SK-N-SH treated with all-trans-retinoic acid at 6 μM for 48 hours (cell line): ENCODE measurements around the gene CD19.

Experiments
- ATAC-seq: fragments of 200-7000 bp; cut with Tn5 transposase; 3 replicates; pipeline ENCODE4 v1.9.1; 2020; ENCODE audit warnings: mild to moderate bottlenecking, moderate library complexity
- ARNTL ChIP-seq: fragments of 450-650 bp; formaldehyde crosslinking; IDR thresholded peaks from 2 replicates; pipeline ENCODE4 v1.5.0; 2020; ENCODE audit warnings: low read depth, mild to moderate bottlenecking, moderate library complexity, borderline replicate concordance
- CREB5 ChIP-seq: fragments of 250-450 bp; sonication (Bioruptor Pico); IDR thresholded peaks from 2 replicates; pipeline ENCODE4 v1.5.1; 2020; ENCODE audit warnings: low read depth, mild to moderate bottlenecking, moderate library complexity
- CSDC2 ChIP-seq: fragments of 250-450 bp; sonication (Bioruptor Pico); IDR thresholded peaks from 2 replicates; pipeline ENCODE4 v1.5.0; 2020; ENCODE audit warnings: mild to moderate bottlenecking, moderate library complexity
- ISL1 ChIP-seq: fragments of 250-450 bp; sonication (Bioruptor Pico); IDR thresholded peaks from 2 replicates; pipeline ENCODE4 v2.1.2; 2022; ENCODE audit warnings: mild to moderate bottlenecking, moderate library complexity
- OSR1 ChIP-seq: fragments of 250-450 bp; sonication (Bioruptor Pico); IDR thresholded peaks from 2 replicates; pipeline ENCODE4 v1.8.0; 2022; ENCODE audit warnings: moderate library complexity, mild to moderate bottlenecking, inconsistent platforms
- PPARA ChIP-seq: fragments of 250-450 bp; sonication (Bioruptor Pico); IDR thresholded peaks from 2 replicates; pipeline ENCODE4 v1.5.0; 2020; ENCODE audit warnings: mild to moderate bottlenecking, borderline replicate concordance
- TCF4 ChIP-seq: fragments of 250-450 bp; sonication (Bioruptor Pico); IDR thresholded peaks from 2 replicates; pipeline ENCODE4 v1.8.0; 2021; ENCODE audit warnings: mild to moderate bottlenecking, moderate library complexity, borderline replicate concordance
- TOX ChIP-seq: fragments of 250-450 bp; sonication (Bioruptor Pico); IDR thresholded peaks from 2 replicates; pipeline ENCODE4 v1.8.0; 2021; ENCODE audit warnings: mild to moderate bottlenecking, moderate library complexity, borderline replicate concordance
- ZC3H10 ChIP-seq: fragments of 250-450 bp; sonication (Bioruptor Pico); IDR thresholded peaks from 2 replicates; pipeline ENCODE4 v1.5.1; 2021; ENCODE audit warnings: mild to moderate bottlenecking, moderate library complexity
- ZFP3 ChIP-seq: fragments of 250-450 bp; sonication (Bioruptor Pico); IDR thresholded peaks from 2 replicates; pipeline ENCODE4 v1.5.0; 2020; ENCODE audit warnings: mild to moderate bottlenecking, moderate library complexity
- ZFP30 ChIP-seq: fragments of 450-650 bp; formaldehyde crosslinking; IDR thresholded peaks from 2 replicates; pipeline ENCODE4 v1.5.0; 2022; ENCODE audit warnings: mild to moderate bottlenecking, moderate library complexity
- ZNF565 ChIP-seq: fragments of 450-650 bp; formaldehyde crosslinking; conservative IDR thresholded peaks from 2 replicates; pipeline ENCODE4 v1.5.0; 2020; ENCODE audit warnings: low read depth, mild to moderate bottlenecking, moderate library complexity
- ZNF70 ChIP-seq: fragments of 450-650 bp; formaldehyde crosslinking; IDR thresholded peaks from 2 replicates; pipeline ENCODE4 v1.5.0; 2020; ENCODE audit warnings: mild to moderate bottlenecking, moderate library complexity
- ZNF8 ChIP-seq: fragments of 450-650 bp; formaldehyde crosslinking; IDR thresholded peaks from 2 replicates; pipeline ENCODE4 v1.5.0; 2020; ENCODE audit warnings: mild to moderate bottlenecking, moderate library complexity
- TF ChIP-seq, protein P1 (sequence below): fragments of 250-450 bp; sonication (Bioruptor Pico); IDR thresholded peaks from 2 replicates; pipeline ENCODE4 v1.5.1; 2021; ENCODE audit warnings: mild to moderate bottlenecking, moderate library complexity
- TF ChIP-seq, protein P2 (sequence below): fragments of 250-450 bp; sonication (Bioruptor Pico); IDR thresholded peaks from 2 replicates; pipeline ENCODE4 v1.5.0; 2020; ENCODE audit warnings: mild to moderate bottlenecking, moderate library complexity
- TF ChIP-seq, protein P3 (sequence below): fragments of 250-450 bp; sonication (Bioruptor Pico); IDR thresholded peaks from 2 replicates; pipeline ENCODE4 v1.8.0; 2021; ENCODE audit warnings: low read depth, mild to moderate bottlenecking, moderate library complexity, borderline replicate concordance

The CD19 gene

DNA sequence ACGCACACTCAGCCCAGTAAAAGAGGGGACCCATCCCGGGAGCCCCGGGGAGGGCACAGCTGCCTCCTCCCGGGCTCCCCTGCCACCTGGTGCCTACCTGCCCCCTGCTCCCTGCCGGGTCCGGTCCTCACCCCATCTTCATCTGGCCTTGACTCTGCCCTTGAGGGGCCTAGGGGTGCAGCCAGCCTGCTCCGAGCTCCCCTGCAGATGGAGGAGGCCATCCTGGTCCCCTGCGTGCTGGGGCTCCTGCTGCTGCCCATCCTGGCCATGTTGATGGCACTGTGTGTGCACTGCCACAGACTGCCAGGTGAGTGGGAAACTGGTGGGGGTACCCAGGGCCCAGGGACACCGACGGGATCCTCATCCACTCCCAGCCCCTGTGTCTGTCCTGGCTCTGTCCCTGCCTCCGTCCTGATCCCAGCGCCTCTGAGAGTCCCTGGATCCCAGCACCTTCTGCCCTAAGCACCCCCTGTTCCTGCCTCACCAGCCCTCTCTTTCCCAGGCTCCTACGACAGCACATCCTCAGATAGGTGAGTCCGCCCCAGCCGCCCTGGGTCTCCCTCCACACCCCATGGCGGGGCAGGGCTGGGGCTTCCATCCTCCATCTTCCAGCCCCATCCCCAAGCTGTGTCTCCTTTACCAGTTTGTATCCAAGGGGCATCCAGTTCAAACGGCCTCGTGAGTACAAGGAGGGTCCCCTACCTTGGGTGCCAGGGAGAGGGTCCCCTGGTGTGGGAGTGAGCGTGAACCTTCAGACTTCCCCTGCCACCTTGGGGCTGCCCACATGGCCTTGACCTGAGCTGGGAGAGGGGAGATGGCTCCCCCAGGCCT, 53.7 kb downstream of the CD19 start:
- TF ChIP-seq ZC3H10 (CRISPR knock-in tag), result no peak
- TF ChIP-seq CREB5 (CRISPR knock-in tag), result no peak
- TF ChIP-seq TOX (CRISPR knock-in tag), result no peak
- no peak for TF ChIP-seq ARNTL (CRISPR knock-in tag)
- TF ChIP-seq, protein P1, sequence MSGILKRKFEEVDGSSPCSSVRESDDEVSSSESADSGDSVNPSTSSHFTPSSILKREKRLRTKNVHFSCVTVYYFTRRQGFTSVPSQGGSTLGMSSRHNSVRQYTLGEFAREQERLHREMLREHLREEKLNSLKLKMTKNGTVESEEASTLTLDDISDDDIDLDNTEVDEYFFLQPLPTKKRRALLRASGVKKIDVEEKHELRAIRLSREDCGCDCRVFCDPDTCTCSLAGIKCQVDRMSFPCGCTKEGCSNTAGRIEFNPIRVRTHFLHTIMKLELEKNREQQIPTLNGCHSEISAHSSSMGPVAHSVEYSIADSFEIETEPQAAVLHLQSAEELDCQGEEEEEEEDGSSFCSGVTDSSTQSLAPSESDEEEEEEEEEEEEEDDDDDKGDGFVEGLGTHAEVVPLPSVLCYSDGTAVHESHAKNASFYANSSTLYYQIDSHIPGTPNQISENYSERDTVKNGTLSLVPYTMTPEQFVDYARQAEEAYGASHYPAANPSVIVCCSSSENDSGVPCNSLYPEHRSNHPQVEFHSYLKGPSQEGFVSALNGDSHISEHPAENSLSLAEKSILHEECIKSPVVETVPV (CRISPR knock-in tag), result no peak
- TF ChIP-seq, protein P2, sequence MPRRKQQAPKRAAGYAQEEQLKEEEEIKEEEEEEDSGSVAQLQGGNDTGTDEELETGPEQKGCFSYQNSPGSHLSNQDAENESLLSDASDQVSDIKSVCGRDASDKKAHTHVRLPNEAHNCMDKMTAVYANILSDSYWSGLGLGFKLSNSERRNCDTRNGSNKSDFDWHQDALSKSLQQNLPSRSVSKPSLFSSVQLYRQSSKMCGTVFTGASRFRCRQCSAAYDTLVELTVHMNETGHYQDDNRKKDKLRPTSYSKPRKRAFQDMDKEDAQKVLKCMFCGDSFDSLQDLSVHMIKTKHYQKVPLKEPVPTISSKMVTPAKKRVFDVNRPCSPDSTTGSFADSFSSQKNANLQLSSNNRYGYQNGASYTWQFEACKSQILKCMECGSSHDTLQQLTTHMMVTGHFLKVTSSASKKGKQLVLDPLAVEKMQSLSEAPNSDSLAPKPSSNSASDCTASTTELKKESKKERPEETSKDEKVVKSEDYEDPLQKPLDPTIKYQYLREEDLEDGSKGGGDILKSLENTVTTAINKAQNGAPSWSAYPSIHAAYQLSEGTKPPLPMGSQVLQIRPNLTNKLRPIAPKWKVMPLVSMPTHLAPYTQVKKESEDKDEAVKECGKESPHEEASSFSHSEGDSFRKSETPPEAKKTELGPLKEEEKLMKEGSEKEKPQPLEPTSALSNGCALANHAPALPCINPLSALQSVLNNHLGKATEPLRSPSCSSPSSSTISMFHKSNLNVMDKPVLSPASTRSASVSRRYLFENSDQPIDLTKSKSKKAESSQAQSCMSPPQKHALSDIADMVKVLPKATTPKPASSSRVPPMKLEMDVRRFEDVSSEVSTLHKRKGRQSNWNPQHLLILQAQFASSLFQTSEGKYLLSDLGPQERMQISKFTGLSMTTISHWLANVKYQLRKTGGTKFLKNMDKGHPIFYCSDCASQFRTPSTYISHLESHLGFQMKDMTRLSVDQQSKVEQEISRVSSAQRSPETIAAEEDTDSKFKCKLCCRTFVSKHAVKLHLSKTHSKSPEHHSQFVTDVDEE, result no peak
- TF ChIP-seq ZNF565 (CRISPR knock-in tag), result no peak
- TF ChIP-seq ZFP30 (CRISPR knock-in tag), result no peak
- no peak for ATAC-seq

- TF ChIP-seq CSDC2 (CRISPR knock-in tag) (no peak), TOX (CRISPR knock-in tag) (no peak), ZNF565 (CRISPR knock-in tag) (no peak), TCF4 (no peak)
Observed at GRCh38 chr16:28986046-28986445, 54.3 kb downstream of the CD19 start.

DNA sequence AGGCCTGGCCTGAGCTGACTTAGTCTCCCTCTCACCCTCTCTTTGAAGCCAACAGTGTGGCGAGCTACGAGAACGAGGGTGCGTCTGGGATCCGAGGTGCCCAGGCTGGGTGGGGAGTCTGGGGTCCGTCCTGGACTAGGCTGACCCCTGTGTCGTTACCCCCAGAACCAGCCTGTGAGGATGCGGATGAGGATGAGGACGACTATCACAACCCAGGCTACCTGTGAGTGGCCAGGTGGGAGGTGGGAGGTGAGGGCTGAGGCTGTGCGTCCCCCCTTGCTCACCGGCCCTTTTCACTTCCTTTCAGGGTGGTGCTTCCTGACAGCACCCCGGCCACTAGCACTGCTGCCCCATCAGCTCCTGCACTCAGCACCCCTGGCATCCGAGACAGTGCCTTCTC, 54.7 kb downstream of the CD19 start:
- no peak for ATAC-seq
- no peak for TF ChIP-seq OSR1 (CRISPR knock-in tag)
- no peak for TF ChIP-seq CSDC2 (CRISPR knock-in tag)
- no peak for TF ChIP-seq ARNTL (CRISPR knock-in tag)
- no peak for TF ChIP-seq CREB5 (CRISPR knock-in tag)
- TF ChIP-seq, protein P2, result no peak
- no peak for TF ChIP-seq ZNF70 (CRISPR knock-in tag)
- no peak for TF ChIP-seq ZFP3

More at GRCh38 chr16:28986046-28986445, 54.3 kb downstream of the CD19 start:
- no peak for ATAC-seq

DNA sequence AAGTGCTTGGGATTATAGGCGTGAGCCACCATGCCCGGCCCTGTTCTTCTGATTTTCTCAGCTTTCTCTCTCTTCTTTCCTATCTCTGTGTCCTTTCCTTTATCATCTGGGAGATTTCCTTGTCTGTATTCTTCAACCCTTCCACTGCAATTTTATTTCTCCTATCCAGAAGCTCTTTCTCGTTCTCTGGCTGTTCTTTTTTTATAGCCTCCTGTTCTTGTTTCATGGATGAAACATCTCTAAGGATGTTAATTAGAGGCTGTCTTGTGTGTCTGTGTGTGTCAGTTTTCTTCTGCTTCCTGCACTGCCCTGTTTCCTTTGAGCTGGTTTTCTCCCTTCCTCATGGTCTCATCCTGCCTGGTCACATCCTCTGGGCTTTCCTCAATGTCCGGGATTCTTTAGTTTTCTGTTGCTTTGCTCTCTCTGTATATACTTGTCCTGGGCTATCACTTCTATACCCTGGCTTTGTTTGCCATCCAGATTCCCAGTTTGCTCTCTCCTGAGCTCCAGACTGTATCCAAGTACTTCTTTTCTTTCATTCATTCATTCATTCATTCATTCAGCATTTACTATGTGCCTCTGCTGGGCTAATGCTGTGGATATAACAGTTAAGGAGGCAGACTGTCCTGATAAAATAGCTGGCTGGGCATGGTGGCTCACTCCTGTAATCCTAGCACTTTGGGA, 55.5 kb downstream of the CD19 start:
- ATAC-seq, result no peak
- no peak for TF ChIP-seq TCF4
- no peak for TF ChIP-seq ZNF70 (CRISPR knock-in tag)
- no peak for TF ChIP-seq ZNF8 (CRISPR knock-in tag)
- no peak for TF ChIP-seq CSDC2 (CRISPR knock-in tag)
- no peak for TF ChIP-seq ISL1 (CRISPR knock-in tag)
- TF ChIP-seq, protein P3, sequence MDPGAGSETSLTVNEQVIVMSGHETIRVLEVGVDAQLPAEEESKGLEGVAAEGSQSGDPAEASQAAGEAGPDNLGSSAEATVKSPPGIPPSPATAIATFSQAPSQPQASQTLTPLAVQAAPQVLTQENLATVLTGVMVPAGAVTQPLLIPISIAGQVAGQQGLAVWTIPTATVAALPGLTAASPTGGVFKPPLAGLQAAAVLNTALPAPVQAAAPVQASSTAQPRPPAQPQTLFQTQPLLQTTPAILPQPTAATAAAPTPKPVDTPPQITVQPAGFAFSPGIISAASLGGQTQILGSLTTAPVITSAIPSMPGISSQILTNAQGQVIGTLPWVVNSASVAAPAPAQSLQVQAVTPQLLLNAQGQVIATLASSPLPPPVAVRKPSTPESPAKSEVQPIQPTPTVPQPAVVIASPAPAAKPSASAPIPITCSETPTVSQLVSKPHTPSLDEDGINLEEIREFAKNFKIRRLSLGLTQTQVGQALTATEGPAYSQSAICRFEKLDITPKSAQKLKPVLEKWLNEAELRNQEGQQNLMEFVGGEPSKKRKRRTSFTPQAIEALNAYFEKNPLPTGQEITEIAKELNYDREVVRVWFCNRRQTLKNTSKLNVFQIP (CRISPR knock-in tag), result no peak
- no peak for TF ChIP-seq PPARA
- no peak for TF ChIP-seq ZC3H10 (CRISPR knock-in tag)
- no peak for TF ChIP-seq ZFP3
